LNCAP (cell line): ENCODE measurements around the gene CASQ2.

Experiments
- TF ChIP-seq, protein P1 (sequence below): fragments of 450-650 bp; IDR thresholded peaks from 2 replicates; pipeline ENCODE4 v1.5.1; 2017; ENCODE audit warnings: mild to moderate bottlenecking

The CASQ2 gene

DNA sequence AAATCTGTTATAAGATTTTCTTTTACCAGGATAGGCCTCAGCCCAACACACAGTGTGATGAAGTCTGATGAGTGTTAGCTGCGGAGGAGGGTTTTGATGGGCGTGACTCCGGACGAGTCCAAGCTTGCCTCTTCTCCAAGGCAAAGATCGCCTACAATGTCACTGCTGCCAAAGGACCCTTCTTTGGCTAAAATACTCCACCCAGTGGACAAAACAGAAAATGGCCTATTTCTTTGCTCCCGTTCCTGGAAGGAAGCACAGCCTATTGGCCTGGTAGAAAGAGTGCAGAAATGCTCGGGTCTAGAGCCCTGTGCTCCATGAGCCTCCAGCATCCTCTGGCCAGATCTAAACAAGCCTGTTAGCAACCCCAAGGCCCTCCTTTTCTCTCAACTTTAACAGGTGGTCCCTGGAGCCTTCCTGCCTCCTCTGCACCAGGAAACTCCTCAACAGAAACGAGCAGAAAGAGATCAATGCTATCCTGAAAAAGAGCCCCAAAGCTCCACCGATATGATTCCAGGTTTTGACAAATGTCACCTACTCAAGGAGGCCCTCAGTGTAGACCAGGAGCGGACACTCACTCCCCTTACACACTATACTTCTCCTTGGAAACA lies 3.4 kb upstream of the CASQ2 start:
- TF ChIP-seq, protein P1, sequence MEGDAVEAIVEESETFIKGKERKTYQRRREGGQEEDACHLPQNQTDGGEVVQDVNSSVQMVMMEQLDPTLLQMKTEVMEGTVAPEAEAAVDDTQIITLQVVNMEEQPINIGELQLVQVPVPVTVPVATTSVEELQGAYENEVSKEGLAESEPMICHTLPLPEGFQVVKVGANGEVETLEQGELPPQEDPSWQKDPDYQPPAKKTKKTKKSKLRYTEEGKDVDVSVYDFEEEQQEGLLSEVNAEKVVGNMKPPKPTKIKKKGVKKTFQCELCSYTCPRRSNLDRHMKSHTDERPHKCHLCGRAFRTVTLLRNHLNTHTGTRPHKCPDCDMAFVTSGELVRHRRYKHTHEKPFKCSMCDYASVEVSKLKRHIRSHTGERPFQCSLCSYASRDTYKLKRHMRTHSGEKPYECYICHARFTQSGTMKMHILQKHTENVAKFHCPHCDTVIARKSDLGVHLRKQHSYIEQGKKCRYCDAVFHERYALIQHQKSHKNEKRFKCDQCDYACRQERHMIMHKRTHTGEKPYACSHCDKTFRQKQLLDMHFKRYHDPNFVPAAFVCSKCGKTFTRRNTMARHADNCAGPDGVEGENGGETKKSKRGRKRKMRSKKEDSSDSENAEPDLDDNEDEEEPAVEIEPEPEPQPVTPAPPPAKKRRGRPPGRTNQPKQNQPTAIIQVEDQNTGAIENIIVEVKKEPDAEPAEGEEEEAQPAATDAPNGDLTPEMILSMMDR, result peak; percentile 73

DNA sequence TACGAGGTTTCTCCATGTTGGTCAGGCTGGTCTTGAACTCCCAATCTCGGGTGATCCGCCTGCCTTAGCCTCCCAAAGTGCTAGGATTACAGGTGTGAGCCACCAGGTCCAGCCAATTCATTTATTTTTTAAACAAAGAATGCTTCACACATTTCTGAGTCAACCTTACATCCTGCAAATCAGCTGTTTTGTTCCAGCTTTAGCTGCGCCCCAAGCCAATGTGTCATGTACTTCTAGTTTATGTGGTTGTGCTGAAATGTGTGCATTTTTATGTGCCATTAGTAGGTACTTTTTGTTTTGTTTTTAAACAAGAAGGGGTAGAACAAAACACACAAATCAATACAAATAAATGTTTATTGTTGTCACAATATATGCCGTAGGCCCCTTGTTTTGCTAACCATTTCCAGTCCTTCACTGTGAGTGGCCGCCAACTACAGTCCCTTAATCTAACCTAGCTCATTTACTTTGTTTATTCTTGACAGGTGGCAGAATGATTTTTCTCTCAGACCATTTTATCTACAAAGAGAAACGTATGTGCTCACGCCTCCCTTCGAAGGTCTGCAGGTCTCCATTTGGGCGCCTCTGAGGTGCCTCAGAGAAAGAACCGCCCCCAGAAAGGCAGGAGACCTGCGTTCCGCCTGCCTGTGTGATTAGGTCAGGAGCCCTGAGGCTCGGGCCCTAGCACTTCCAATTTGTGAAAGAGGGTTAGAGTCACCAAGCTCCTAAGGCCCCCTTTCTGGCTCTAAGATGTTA lies 2.8 kb upstream of the CASQ2 start:
- TF ChIP-seq, protein P1, result no peak

DNA sequence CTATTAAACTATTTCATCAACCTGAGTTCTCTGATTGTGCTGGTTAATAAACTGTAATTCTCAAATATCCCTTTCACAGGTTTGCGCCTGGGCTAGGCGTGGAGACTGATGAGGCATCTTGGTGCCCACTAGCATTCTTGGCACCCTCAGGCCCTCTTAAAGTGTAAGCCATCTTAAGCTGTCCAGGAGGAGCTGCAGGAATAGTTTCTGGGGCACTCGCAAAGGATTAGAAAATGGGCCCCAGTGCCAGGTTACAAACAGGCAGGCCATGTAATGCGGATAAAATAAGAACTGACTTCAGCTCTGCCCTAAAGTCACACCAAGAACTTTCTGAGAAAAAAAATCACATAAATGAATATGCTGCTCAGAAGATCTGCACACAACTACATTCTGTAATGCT lies 1.1 kb downstream of the CASQ2 start:
- TF ChIP-seq, protein P1, result no peak

DNA sequence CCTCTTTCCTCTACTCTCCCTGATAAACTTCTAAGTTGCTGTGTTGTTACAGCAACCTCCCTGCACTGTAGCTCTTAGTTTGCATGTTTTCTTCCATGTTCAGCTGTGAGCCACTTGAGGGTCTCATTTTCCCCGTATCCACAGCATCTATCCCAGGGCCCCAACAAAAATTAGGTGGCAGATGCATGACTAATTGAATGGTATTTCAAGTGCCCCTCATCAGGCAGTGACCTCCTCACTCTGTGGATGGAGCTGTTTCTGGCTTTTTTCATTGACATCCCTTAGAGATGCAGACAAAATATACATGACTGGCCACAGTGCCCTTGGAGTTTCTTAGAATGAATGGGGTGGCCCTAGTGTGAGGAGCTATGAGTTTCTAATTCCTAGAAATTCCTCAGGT lies 3.4 kb downstream of the CASQ2 start:
- TF ChIP-seq, protein P1, result no peak

DNA sequence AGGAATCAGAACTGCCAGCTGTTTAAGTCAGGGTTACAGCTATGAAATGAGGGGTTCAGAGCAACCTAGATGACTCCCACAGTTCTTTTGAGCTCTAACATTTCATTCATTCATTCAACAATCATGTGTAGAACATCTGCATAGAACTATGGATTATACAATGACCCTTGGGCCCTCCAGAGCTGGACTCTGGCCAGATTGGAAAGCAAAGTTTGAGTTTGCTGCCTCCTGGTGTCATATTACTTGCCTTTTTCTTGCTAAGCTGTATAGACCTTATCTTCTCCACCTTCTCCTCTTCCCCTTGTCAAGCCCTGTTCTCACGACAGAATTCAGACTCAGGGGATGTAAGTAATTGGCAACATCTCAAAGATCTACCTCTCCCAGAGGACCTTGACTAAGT lies 4.0 kb downstream of the CASQ2 start:
- TF ChIP-seq, protein P1, result peak; percentile 59

DNA sequence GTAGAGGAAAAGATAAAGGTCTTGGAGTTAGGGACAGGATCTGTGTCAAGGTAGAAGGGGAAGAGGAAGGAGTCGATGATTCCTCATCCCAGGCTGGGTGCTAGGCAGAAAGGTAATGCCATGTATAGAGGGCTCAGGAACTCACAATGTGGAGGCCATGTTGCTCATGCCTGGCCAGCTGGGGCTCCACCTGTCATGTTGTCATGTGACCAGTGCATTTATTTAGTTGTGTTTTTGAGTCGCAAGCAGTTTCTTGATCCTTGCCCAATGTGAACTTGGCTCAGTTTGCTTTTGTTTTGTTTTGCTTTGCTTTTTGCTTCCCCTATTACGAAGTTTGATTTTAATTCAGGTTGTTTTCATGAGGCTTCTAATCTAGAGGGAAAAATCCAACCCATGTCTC lies 5.7 kb downstream of the CASQ2 start:
- TF ChIP-seq, protein P1, result no peak

DNA sequence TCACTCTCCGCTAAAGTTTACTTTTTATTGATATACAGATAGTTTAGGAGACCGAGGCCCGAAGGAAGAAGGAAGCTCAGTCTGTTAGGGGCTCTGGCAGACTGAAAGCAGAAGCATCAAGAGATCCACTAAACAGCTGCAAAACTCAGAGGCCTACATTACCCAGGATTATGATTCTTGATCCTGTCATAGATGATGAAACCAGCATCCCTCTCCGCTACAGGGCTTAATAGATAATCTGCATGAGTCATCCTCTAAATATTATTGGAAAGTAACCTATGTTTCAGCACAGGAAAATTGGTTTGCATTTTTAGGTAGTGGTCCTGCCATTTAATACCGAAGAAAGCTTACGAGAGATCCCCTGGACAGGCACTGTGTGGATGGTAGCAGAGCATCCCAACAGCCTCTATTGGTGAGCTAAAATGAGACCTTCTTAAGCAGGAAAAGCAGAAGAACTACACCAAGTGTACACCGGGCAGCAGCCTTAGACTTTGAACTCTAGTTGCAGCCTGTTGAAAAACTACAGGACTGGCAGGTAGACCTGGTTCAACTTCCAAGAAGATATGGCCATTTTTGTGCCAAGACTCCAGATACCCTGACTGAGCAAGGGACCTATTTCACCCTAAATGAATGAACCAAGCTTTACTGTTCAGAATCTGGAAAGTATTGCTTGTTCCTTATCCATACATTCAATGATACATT lies 6.8 kb downstream of the CASQ2 start:
- TF ChIP-seq, protein P1, result no peak
